22Rv1 (cell line): ENCODE measurements around the gene FSTL3.

Source experiments
- H3K27ac ChIP-seq: fragments of 450-650 bp; 2 replicates; pipeline ENCODE4 v1.5.1; 2017
- ZFX ChIP-seq: fragments of 450-650 bp; IDR thresholded peaks from 2 replicates; pipeline ENCODE4 v1.6.1; 2017; ENCODE audit warnings: antibody characterized with exemption, borderline replicate concordance
- TF ChIP-seq, protein P1 (sequence below): fragments of 450-650 bp; IDR thresholded peaks from 2 replicates; pipeline ENCODE4 v1.5.1; 2017; ENCODE audit warnings: mild to moderate bottlenecking

Gene FSTL3

GRCh38 chr19:708154-709143 lies 32.3 kb downstream of the FSTL3 start, which contains the start of gene PALM:
Gene PALM, plus strand, starts transcription at chr19:708935. Its CDS starts 212 bp downstream, at chr19:709147.
- peak within 1 kb of the TSS; percentile 50 for H3K27ac ChIP-seq
- TF ChIP-seq ZFX: no peak
- TF ChIP-seq, protein P1, sequence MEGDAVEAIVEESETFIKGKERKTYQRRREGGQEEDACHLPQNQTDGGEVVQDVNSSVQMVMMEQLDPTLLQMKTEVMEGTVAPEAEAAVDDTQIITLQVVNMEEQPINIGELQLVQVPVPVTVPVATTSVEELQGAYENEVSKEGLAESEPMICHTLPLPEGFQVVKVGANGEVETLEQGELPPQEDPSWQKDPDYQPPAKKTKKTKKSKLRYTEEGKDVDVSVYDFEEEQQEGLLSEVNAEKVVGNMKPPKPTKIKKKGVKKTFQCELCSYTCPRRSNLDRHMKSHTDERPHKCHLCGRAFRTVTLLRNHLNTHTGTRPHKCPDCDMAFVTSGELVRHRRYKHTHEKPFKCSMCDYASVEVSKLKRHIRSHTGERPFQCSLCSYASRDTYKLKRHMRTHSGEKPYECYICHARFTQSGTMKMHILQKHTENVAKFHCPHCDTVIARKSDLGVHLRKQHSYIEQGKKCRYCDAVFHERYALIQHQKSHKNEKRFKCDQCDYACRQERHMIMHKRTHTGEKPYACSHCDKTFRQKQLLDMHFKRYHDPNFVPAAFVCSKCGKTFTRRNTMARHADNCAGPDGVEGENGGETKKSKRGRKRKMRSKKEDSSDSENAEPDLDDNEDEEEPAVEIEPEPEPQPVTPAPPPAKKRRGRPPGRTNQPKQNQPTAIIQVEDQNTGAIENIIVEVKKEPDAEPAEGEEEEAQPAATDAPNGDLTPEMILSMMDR: peak; percentile 49

GRCh38 chr19:709196-709964 lies 33.2 kb downstream of the FSTL3 start:
- TF ChIP-seq, protein P1: no peak
- no peak overlapping the region for H3K27ac ChIP-seq

GRCh38 chr19:709965-710571 lies 33.9 kb downstream of the FSTL3 start:
- no peak for TF ChIP-seq ZFX
- TF ChIP-seq, protein P1: no peak
- no peak overlapping the region for H3K27ac ChIP-seq

- no peak for TF ChIP-seq ZFX
- TF ChIP-seq, protein P1: no peak
- H3K27ac ChIP-seq: no peak overlapping the region
These were observed 34.6 kb downstream of the FSTL3 start for GRCh38 chr19:710767-711166.

- no peak overlapping the region for H3K27ac ChIP-seq
- TF ChIP-seq ZFX: no peak
- TF ChIP-seq, protein P1: no peak
These were observed 35.1 kb downstream of the FSTL3 start for GRCh38 chr19:711254-711653.

DNA sequence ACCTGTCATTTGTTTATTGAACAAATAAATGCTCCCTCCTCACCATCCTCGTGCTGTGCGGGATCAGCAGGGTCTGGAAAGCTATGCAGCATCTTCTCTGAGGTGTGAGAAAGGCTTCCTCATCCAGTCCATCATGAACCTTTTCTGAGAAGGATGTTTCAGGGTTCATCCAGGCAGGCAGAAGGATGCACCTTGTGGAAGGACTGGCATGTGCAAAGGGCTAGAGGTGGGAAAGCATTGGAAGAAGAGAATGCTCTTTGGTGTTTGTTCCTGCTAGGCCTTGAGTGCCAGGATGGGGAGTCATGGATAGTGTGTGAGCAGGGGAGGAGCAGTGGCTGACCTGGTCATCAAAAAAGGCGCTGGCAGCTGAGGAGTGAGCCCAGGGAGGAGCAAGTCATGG lies 39.2 kb downstream of the FSTL3 start:
- H3K27ac ChIP-seq: no peak overlapping the region
- TF ChIP-seq, protein P1: no peak
- TF ChIP-seq ZFX: no peak
